Caco-2 (cell line): Measurements from ENCODE around the gene KIF19. TPM values are rescaled to one million over a fixed set of nuclear protein-coding genes. Genes with fewer than 3 reads are reported as not detected.

Source experiments
- BruUV-seq: library from RNA; stranded (reverse); fragments of 400-500 nt; replicated peaks from 2 replicates; lab custom pipeline; 2021; lab: Mats Ljungman, UMichigan
- CTCF ChIA-PET: fragments of 300-600 bp; sonication (Branson Sonifier 250); formaldehyde crosslinking; loops from one replicate; lab custom pipeline; 2022; ENCODE audit warnings: antibody characterized with exemption; lab: Charles Lee
- POLR2A ChIA-PET: fragments of 300-600 bp; sonication (Branson Sonifier 250); formaldehyde crosslinking; loops from one replicate; lab custom pipeline; 2022; ENCODE audit warnings: antibody characterized with exemption; lab: Charles Lee
- DNase-seq, 2 experiments: peaks; one replicate each; pipeline versions ENCODE4 v3.0.0 to v3.0.0-alpha.2; 2020 to 2022
- H3K27me3 ChIP-seq: replicated peaks from 2 replicates; pipeline ENCODE4 v1.6.0; 2011; ENCODE audit warnings: low read length; ENCODE audit not compliant: control insufficient read depth, insufficient read depth
- H3K36me3 ChIP-seq: 2 replicates; pipeline ENCODE4 v1.5.1; 2011; ENCODE audit warnings: low read length; ENCODE audit not compliant: control insufficient read depth, insufficient read depth
- H3K4me1 ChIP-seq: fragments of 250-450 bp; sonication (Bioruptor Pico); 2 replicates; pipeline ENCODE4 v1.5.1; 2020; ENCODE audit warnings: mild to moderate bottlenecking
- H3K4me3 ChIP-seq: 2 replicates; pipeline ENCODE4 v1.5.1; 2011; ENCODE audit warnings: low read depth, mild to moderate bottlenecking, control low read depth, low read length
- H3K9me3 ChIP-seq: fragments of 250-450 bp; sonication (Bioruptor Pico); 2 replicates; pipeline ENCODE4 v1.5.1; 2020; ENCODE audit warnings: mild to moderate bottlenecking, moderate library complexity
- H3K27ac Mint-ChIP-seq: one replicate; pipeline ENCODE4 v1.8.0; 2022; ENCODE audit warnings: mixed read lengths; ENCODE audit not compliant: unreplicated experiment
- H3K27me3 Mint-ChIP-seq: one replicate; pipeline ENCODE4 v1.8.0; 2022; ENCODE audit warnings: mixed read lengths; ENCODE audit not compliant: insufficient read depth, unreplicated experiment
- H3K36me3 Mint-ChIP-seq: one replicate; pipeline ENCODE4 v1.8.0; 2022; ENCODE audit warnings: mild to moderate bottlenecking, mixed read lengths; ENCODE audit not compliant: insufficient read depth, unreplicated experiment
- H3K4me1 Mint-ChIP-seq: one replicate; pipeline ENCODE4 v1.8.0; 2022; ENCODE audit warnings: low read depth, mixed read lengths; ENCODE audit not compliant: unreplicated experiment
- H3K4me3 Mint-ChIP-seq: one replicate; pipeline ENCODE4 v1.8.0; 2022; ENCODE audit warnings: mild to moderate bottlenecking, moderate library complexity, mixed read lengths; ENCODE audit not compliant: unreplicated experiment
- H3K9me3 Mint-ChIP-seq: one replicate; pipeline ENCODE4 v1.8.0; 2022; ENCODE audit warnings: mixed read lengths; ENCODE audit not compliant: unreplicated experiment
- intact Hi-C: fragments of 100-400 bp; cut with micrococcal nuclease; formaldehyde crosslinking; loops from one replicate; pipeline ENCODE4 v1.10.0; 2022; ENCODE audit not compliant: unreplicated experiment
- total RNA-seq: library from RNA; stranded (reverse); gene quantifications from 2 replicates; pipeline ENCODE4 v1.2.3, GENCODE V29; 2022
- TF ChIP-seq, protein P1 (sequence below), 2 experiments: fragments of 200-600 bp in 1 of 2; IDR thresholded peaks; 1 replicate in 1 of 2; 2 replicates in 1 of 2; pipeline versions ENCODE4 v1.5.1 to v1.8.0; 2011 to 2022; ENCODE audit warnings: antibody characterized with exemption in 1 of 2, control low read depth in 1 of 2, inconsistent platforms in 1 of 2, low read depth in 1 of 2, low read length in 1 of 2, mild to moderate bottlenecking in 1 of 2, moderate library complexity in 1 of 2; ENCODE audit not compliant: insufficient read depth in 1 of 2, severe bottlenecking in 1 of 2, unreplicated experiment in 1 of 2

The KIF19 gene
- total RNA-seq, 1 experiment from 2014 or later: not detected

DNA sequence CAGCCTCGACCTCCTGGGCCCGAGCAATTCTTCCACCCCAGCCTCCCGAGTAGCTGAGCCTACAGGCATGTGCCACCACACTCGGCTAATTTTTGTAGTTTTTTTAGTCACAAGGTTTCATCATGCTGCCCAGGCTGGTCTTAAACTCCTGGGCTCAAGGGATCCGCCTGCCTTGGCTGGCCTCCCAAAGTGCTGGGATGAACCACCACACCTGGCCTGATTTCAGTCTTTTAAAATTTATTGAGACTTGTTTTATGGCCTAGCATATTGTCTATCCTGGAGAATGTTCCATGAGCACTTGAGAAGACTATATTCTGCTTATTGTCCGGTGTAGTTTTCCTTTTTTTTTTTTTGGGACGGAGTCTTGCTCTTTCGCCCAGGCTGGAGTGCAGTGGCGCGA is 33.5 kb upstream of the KIF19 start:
- Histone ChIP-seq H3K4me3 (no peak overlapping the region), H3K36me3 (no peaks in the 10 kb centered on the region), H3K4me1 (0 out of 2 replicates have a peak, but pooled peaks cover 5% of the 10 kb centered on the region), H3K27me3 (no peaks in the 10 kb centered on the region), H3K9me3 (no peaks in the 10 kb centered on the region)
- H3K9me3 Mint-ChIP-seq: no peaks in the 10 kb centered on the region
- TF ChIP-seq, protein P1, sequence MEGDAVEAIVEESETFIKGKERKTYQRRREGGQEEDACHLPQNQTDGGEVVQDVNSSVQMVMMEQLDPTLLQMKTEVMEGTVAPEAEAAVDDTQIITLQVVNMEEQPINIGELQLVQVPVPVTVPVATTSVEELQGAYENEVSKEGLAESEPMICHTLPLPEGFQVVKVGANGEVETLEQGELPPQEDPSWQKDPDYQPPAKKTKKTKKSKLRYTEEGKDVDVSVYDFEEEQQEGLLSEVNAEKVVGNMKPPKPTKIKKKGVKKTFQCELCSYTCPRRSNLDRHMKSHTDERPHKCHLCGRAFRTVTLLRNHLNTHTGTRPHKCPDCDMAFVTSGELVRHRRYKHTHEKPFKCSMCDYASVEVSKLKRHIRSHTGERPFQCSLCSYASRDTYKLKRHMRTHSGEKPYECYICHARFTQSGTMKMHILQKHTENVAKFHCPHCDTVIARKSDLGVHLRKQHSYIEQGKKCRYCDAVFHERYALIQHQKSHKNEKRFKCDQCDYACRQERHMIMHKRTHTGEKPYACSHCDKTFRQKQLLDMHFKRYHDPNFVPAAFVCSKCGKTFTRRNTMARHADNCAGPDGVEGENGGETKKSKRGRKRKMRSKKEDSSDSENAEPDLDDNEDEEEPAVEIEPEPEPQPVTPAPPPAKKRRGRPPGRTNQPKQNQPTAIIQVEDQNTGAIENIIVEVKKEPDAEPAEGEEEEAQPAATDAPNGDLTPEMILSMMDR (IDR thresholded peaks at IDR 0.05; ENCODE audit: insufficient read depth in 1 of 2, low read depth in 1 of 2, low read length in 1 of 2, severe bottlenecking in 1 of 2, unreplicated experiment in 1 of 2): no peak
- CTCF ChIA-PET: no interaction called here
- POLR2A ChIA-PET: no interaction called here
- no peak overlapping the region for H3K27ac Mint-ChIP-seq
- no TSS peak for BruUV-seq
- no peaks in the 10 kb centered on the region for H3K36me3 Mint-ChIP-seq
- DNase-seq: no peak
- intact Hi-C loops: no loop called here
- no peaks in the 10 kb centered on the region for H3K27me3 Mint-ChIP-seq
- H3K4me1 Mint-ChIP-seq: peaks cover 8% of the 10 kb centered on the region
- no peak overlapping the region for H3K4me3 Mint-ChIP-seq

GRCh38 chr17:74295625-74296547 is 30.1 kb upstream of the KIF19 start:
- DNase-seq: no peak
- H3K27ac Mint-ChIP-seq: no peak overlapping the region
- intact Hi-C loops: loop anchor here (2.0 kb wide), 2 partner anchors 83 to 93 kb away; partner anchors contain the start of genes RPL38 and TTYH2
- Histone ChIP-seq H3K9me3 (no peaks in the 10 kb centered on the region), H3K4me3 (no peak overlapping the region), H3K4me1 (0 out of 2 replicates have a peak, but pooled peaks cover 5% of the 10 kb centered on the region), H3K36me3 (no peaks in the 10 kb centered on the region), H3K27me3 (no peaks in the 10 kb centered on the region)
- H3K4me1 Mint-ChIP-seq: peaks cover 8% of the 10 kb centered on the region
- H3K9me3 Mint-ChIP-seq: no peaks in the 10 kb centered on the region
- no peak overlapping the region for H3K4me3 Mint-ChIP-seq
- no peaks in the 10 kb centered on the region for H3K36me3 Mint-ChIP-seq
- TF ChIP-seq, protein P1 (IDR thresholded peaks at IDR 0.05; ENCODE audit: insufficient read depth in 1 of 2, low read depth in 1 of 2, low read length in 1 of 2, severe bottlenecking in 1 of 2, unreplicated experiment in 1 of 2): no peak
- H3K27me3 Mint-ChIP-seq: peaks cover 3% of the 10 kb centered on the region
- ChIA-PET CTCF (interaction anchor here (0.7 to 1.2 kb wide), 16 partner anchors 7 to 201 kb away, joined by 3 to 15 read pairs (median 4); partner anchors contain the start of genes GPR142 and TTYH2), POLR2A (interaction anchor here (1.5 kb wide), 1 partner anchor 79 kb away, joined by 3 read pairs; no protein-coding TSS in a partner anchor)
- BruUV-seq: no TSS peak

DNA sequence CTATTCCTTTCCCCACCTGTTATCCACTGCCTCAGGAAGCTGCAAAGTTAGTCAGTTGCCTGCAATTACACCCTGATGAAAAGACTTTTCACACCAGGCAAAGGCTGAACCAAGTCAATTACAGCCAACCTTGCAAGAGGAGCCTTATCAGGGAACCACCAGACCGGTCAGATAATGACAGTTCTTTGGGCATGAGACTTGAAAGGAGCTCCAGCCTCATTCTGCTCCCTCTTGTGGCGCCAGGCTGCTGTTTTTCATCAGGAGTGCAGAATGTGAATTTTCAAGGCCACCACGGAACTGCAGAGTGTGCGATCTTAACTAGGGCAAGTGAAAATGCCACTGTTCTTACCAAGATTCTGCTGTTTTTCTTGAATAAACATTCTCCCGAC is 29.5 kb upstream of the KIF19 start:
- TF ChIP-seq, protein P1 (IDR thresholded peaks at IDR 0.05; ENCODE audit: insufficient read depth in 1 of 2, low read depth in 1 of 2, low read length in 1 of 2, severe bottlenecking in 1 of 2, unreplicated experiment in 1 of 2): peak; percentile 63 to 82
- CTCF ChIA-PET: interaction anchor here (0.7 to 1.2 kb wide), 17 partner anchors 8 to 200 kb away, joined by 3 to 15 read pairs (median 4); partner anchors contain the start of genes GPR142 and TTYH2
- H3K4me1 Mint-ChIP-seq: peaks cover 8% of the 10 kb centered on the region
- no peak overlapping the region for H3K4me3 Mint-ChIP-seq
- POLR2A ChIA-PET: interaction anchor here (0.6 to 1.5 kb wide), 2 partner anchors 80 to 835 kb away, joined by 3 read pairs; partner anchors contain the start of gene NT5C
- no peaks in the 10 kb centered on the region for H3K9me3 Mint-ChIP-seq
- intact Hi-C loops: loop anchor here (2.0 kb wide), 2 partner anchors 84 to 94 kb away; partner anchors contain the start of genes RPL38 and TTYH2
- peak; percentile 81 for DNase-seq
- Histone ChIP-seq H3K9me3 (no peaks in the 10 kb centered on the region), H3K36me3 (no peaks in the 10 kb centered on the region), H3K4me1 (0 out of 2 replicates have a peak, but pooled peaks cover 5% of the 10 kb centered on the region), H3K27me3 (no peaks in the 10 kb centered on the region), H3K4me3 (no peak overlapping the region)
- no TSS peak for BruUV-seq
- peaks cover 3% of the 10 kb centered on the region for H3K27me3 Mint-ChIP-seq
- no peaks in the 10 kb centered on the region for H3K36me3 Mint-ChIP-seq
- H3K27ac Mint-ChIP-seq: no peak overlapping the region
